CD14-positive monocyte (primary cell): ENCODE results near the gene EEFSEC. TPM values are rescaled to one million over a fixed set of nuclear protein-coding genes. Genes with fewer than 3 reads are reported as not detected.

Experiments
- DNase-seq, 3 donors: peaks; one replicate each; pipeline ENCODE4 v3.0.0-alpha.2; 2011 to 2022
- H2AFZ ChIP-seq: 2 replicates; pipeline ENCODE4 v1.6.0; 2012; ENCODE audit warnings: mild to moderate bottlenecking, low read depth, low read length, inconsistent platforms; ENCODE audit not compliant: insufficient read depth, poor library complexity, severe bottlenecking
- H3K27ac ChIP-seq, 2 donors: 1 replicate in 1 of 2; 2 replicates in 1 of 2; pipeline ENCODE4 v1.5.1; 2012 to 2013; ENCODE audit warnings: low read length in 2 of 2, control low read depth in 1 of 2, inconsistent platforms in 1 of 2, low read depth in 1 of 2, mild to moderate bottlenecking in 1 of 2
- H3K27me3 ChIP-seq, 2 donors: one replicate each; pipeline versions ENCODE4 v1.6.0 to v1.6.1; 2011 to 2013; ENCODE audit warnings: low read length in 2 of 2; ENCODE audit not compliant: control insufficient read depth in 2 of 2, insufficient read depth in 2 of 2
- H3K36me3 ChIP-seq, 2 donors: replicated peaks in 1 of 2; 1 replicate in 1 of 2; 2 replicates in 1 of 2; pipeline versions ENCODE4 v1.5.1 to v1.6.1; 2012 to 2013; ENCODE audit warnings: low read length in 2 of 2, control low read depth in 1 of 2, inconsistent platforms in 1 of 2, mild to moderate bottlenecking in 1 of 2; ENCODE audit not compliant: insufficient read depth in 2 of 2, control insufficient read depth in 1 of 2
- H3K4me1 ChIP-seq, 2 donors: 1 replicate in 1 of 2; 2 replicates in 1 of 2; pipeline versions ENCODE4 v1.5.1 to v1.6.1; 2012 to 2013; ENCODE audit warnings: low read length in 2 of 2, control low read depth in 1 of 2, inconsistent platforms in 1 of 2, mild to moderate bottlenecking in 1 of 2, moderate library complexity in 1 of 2; ENCODE audit not compliant: insufficient read depth in 2 of 2, control insufficient read depth in 1 of 2
- H3K4me2 ChIP-seq: replicated peaks from 2 replicates; pipeline ENCODE3; 2012; ENCODE audit warnings: low read length, moderate library complexity, mild to moderate bottlenecking; ENCODE audit not compliant: poor library complexity, severe bottlenecking; ENCODE audit errors: extremely low read depth
- H3K4me3 ChIP-seq, 3 experiments: fragments of 200-600 bp in 1 of 3; sonication (generic) in 1 of 3; replicated peaks in 1 of 3; 1 replicate in 2 of 3; 2 replicates in 1 of 3; pipeline ENCODE4 v1.5.1; 2011 to 2013; ENCODE audit warnings: low read length in 3 of 3, mild to moderate bottlenecking in 3 of 3, control low read depth in 2 of 3, low read depth in 2 of 3, inconsistent platforms in 1 of 3, moderate library complexity in 1 of 3
- H3K79me2 ChIP-seq: 2 replicates; pipeline ENCODE4 v1.6.0; 2012; ENCODE audit warnings: mild to moderate bottlenecking, control low read depth, inconsistent platforms, low read length, moderate library complexity; ENCODE audit not compliant: insufficient read depth
- H3K9ac ChIP-seq: 2 replicates; pipeline ENCODE4 v1.6.0; 2017; ENCODE audit warnings: low read length, mild to moderate bottlenecking; ENCODE audit not compliant: insufficient read depth, poor library complexity, severe bottlenecking
- H3K9me3 ChIP-seq, 2 donors: replicated peaks in 1 of 2; 1 replicate in 1 of 2; 2 replicates in 1 of 2; pipeline versions ENCODE4 v1.5.1 to v1.6.1; 2012 to 2013; ENCODE audit warnings: low read length in 2 of 2, control low read depth in 1 of 2; ENCODE audit not compliant: control insufficient read depth in 1 of 2, insufficient read depth in 1 of 2
- H4K20me1 ChIP-seq: 2 replicates; pipeline ENCODE4 v1.6.0; 2012; ENCODE audit warnings: mild to moderate bottlenecking, low read length, control low read depth, moderate library complexity; ENCODE audit not compliant: insufficient read depth
- H3K27ac Mint-ChIP-seq, 7 donors: one replicate each; pipeline ENCODE4 v1.8.0; 2020; ENCODE audit warnings: mild to moderate bottlenecking in 7 of 7, mixed read lengths in 7 of 7, moderate library complexity in 6 of 7, inconsistent platforms in 2 of 7
- H3K27me3 Mint-ChIP-seq, 3 donors: one replicate each; pipeline ENCODE4 v1.8.0; 2021 to 2022; ENCODE audit warnings: low read depth in 3 of 3, mild to moderate bottlenecking in 3 of 3, mixed read lengths in 3 of 3, moderate library complexity in 3 of 3, inconsistent platforms in 1 of 3
- H3K36me3 Mint-ChIP-seq, 2 donors: one replicate each; pipeline ENCODE4 v1.8.0; 2020; ENCODE audit warnings: mixed read lengths in 2 of 2, inconsistent platforms in 1 of 2, mild to moderate bottlenecking in 1 of 2
- H3K4me1 Mint-ChIP-seq: one replicate; pipeline ENCODE4 v1.8.0; 2020; ENCODE audit warnings: mild to moderate bottlenecking, mixed read lengths
- H3K4me3 Mint-ChIP-seq, 2 donors: one replicate each; pipeline ENCODE4 v1.8.0; 2020; ENCODE audit warnings: mild to moderate bottlenecking in 2 of 2, mixed read lengths in 2 of 2, moderate library complexity in 1 of 2
- H3K9me3 Mint-ChIP-seq, 7 donors: one replicate each; pipeline ENCODE4 v1.8.0; 2020 to 2022; ENCODE audit warnings: mixed read lengths in 7 of 7, mild to moderate bottlenecking in 6 of 7, moderate library complexity in 6 of 7, inconsistent platforms in 2 of 7
- WGBS: methylation state at CpG from one replicate; pipeline ENCODE4 v1.1.5; 2013; ENCODE audit warnings: missing lambda C conversion rate; ENCODE audit not compliant: insufficient coverage; 5-methylcytosine and 5-hydroxymethylcytosine counted together
- intact Hi-C, 2 donors: fragments of 100-400 bp; cut with micrococcal nuclease; formaldehyde crosslinking; loops; one replicate each; pipeline versions ENCODE4 v1.15.0 to v1.15.1; 2023
- polyA plus RNA-seq, 3 donors: library from polyadenylated mRNA; depleted of rRNA in 1 of 3; unstranded in 2 of 3; stranded (reverse) in 1 of 3; fragments of 300-500 nt in 2 of 3; fragments of >200 nt in 1 of 3; fragmentation: Illumina TruSeq in 2 of 3; gene quantifications; 1 replicate in 2 of 3; 2 replicates in 1 of 3; pipeline ENCODE4 v1.2.3, GENCODE V29; 2012 to 2021
- TF ChIP-seq, protein P1 (sequence below): fragments of 200-600 bp; IDR thresholded peaks from one replicate; pipeline ENCODE4 v1.8.0; 2022; ENCODE audit warnings: antibody characterized with exemption, mild to moderate bottlenecking

EEFSEC gene
- polyA plus RNA-seq, 3 donors, result 13.3 to 14.9 (median 14.9) TPM

DNA sequence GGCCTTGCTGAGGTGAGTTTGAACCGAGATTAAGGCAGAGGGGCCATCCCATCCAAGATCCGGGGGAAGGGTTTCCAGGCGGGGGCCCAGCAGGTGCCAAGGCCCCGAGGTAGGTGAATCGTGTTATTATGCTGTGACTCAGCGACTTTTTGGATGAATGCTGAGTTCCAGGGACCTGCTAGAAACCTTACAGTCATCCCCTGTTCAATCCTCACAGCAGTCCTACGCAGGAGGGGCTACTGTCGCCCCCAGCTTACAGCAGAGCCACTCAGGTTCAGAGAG is 272.5 kb downstream of the EEFSEC start:
- Histone ChIP-seq H3K9me3 (no peaks in the 10 kb centered on the region), H3K9ac (peak overlapping the region; percentile 46), H3K27ac (no peak overlapping the region), H4K20me1 (no peaks in the 10 kb centered on the region), H3K4me1 (peaks cover 7 to 11% of the 10 kb centered on the region in 2 donors), H3K4me3 (no peak overlapping the region), H3K36me3 (no peaks in the 10 kb centered on the region), H3K79me2 (no peaks in the 10 kb centered on the region), H3K27me3 (peaks cover 0 to 16% of the 10 kb centered on the region in 2 donors), H3K4me2 (peak overlapping the region; percentile 76), H2AFZ (peak overlapping the region; percentile 83)
- Mint-ChIP-seq H3K4me3 (no peak overlapping the region), H3K36me3 (no peaks in the 10 kb centered on the region), H3K27me3 (peaks cover 9 to 27% (median 24%) of the 10 kb centered on the region in 3 donors), H3K4me1 (no peaks in the 10 kb centered on the region), H3K27ac (no peak overlapping the region), H3K9me3 (no peaks in the 10 kb centered on the region)
- intact Hi-C loops, result loop anchor here (1.0 to 5.0 kb wide), 4 partner anchors 65 to 183 kb away; no protein-coding TSS in a partner anchor
- TF ChIP-seq, protein P1, sequence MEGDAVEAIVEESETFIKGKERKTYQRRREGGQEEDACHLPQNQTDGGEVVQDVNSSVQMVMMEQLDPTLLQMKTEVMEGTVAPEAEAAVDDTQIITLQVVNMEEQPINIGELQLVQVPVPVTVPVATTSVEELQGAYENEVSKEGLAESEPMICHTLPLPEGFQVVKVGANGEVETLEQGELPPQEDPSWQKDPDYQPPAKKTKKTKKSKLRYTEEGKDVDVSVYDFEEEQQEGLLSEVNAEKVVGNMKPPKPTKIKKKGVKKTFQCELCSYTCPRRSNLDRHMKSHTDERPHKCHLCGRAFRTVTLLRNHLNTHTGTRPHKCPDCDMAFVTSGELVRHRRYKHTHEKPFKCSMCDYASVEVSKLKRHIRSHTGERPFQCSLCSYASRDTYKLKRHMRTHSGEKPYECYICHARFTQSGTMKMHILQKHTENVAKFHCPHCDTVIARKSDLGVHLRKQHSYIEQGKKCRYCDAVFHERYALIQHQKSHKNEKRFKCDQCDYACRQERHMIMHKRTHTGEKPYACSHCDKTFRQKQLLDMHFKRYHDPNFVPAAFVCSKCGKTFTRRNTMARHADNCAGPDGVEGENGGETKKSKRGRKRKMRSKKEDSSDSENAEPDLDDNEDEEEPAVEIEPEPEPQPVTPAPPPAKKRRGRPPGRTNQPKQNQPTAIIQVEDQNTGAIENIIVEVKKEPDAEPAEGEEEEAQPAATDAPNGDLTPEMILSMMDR, result no peak
- WGBS, result 67% methylated on average over 5 of the region's 8 CpGs
- DNase-seq, result no peak

- Histone ChIP-seq H4K20me1 (no peaks in the 10 kb centered on the region), H3K4me3 (peak overlapping the region in 2 of 3 experiments; percentile 18 to 65), H3K79me2 (no peaks in the 10 kb centered on the region), H3K27me3 (peaks cover 0 to 21% of the 10 kb centered on the region in 2 donors), H3K4me2 (peak overlapping the region; percentile 76), H3K27ac (no peak overlapping the region), H3K9ac (peak overlapping the region; percentile 46), H3K9me3 (no peaks in the 10 kb centered on the region), H3K36me3 (no peaks in the 10 kb centered on the region), H3K4me1 (peaks cover 7 to 11% of the 10 kb centered on the region in 2 donors), H2AFZ (peak overlapping the region; percentile 83)
- 14% methylated on average over 42 of the region's 66 CpGs for WGBS
- DNase-seq, result peak; percentile 12 to 47 (median 45)
- Mint-ChIP-seq H3K36me3 (no peaks in the 10 kb centered on the region), H3K27me3 (peaks cover 15 to 32% (median 30%) of the 10 kb centered on the region in 3 donors), H3K9me3 (no peaks in the 10 kb centered on the region), H3K4me3 (peak overlapping the region in 1 of 2 donors; percentile 59), H3K27ac (no peak overlapping the region), H3K4me1 (no peaks in the 10 kb centered on the region)
- TF ChIP-seq, protein P1, result peak; percentile 97
- intact Hi-C loops, result loop anchor here (1.0 to 5.0 kb wide), 4 partner anchors 64 to 182 kb away; no protein-coding TSS in a partner anchor
These were observed 273.0 kb downstream of the EEFSEC start for GRCh38 chr3:128426128-128426921.
